CD4-positive, alpha-beta T cell (primary cell): ENCODE results near the gene WFIKKN1. TPM values are rescaled to one million over a fixed set of nuclear protein-coding genes. Genes with fewer than 3 reads are reported as not detected.

Experiments used
- ATAC-seq: fragments of 200-7000 bp; cut with Tn5 transposase; one replicate; pipeline ENCODE4 v1.10.0; 2022; ENCODE audit warnings: mild to moderate bottlenecking; ENCODE audit not compliant: poor library complexity
- CTCF ChIA-PET: fragments of 350-600 bp; sonication (Branson Sonifier 250); formaldehyde crosslinking; loops from one replicate; lab custom pipeline; 2021; ENCODE audit warnings: antibody characterized with exemption, inconsistent platforms; lab: Charles Lee
- POLR2A ChIA-PET: fragments of 350-600 bp; sonication (Branson Sonifier 250); formaldehyde crosslinking; loops from one replicate; lab custom pipeline; 2021; ENCODE audit warnings: antibody characterized with exemption, inconsistent platforms; lab: Charles Lee
- DNase-seq, 14 experiments: peaks; one replicate each; pipeline ENCODE4 v3.0.0-alpha.2; 2013 to 2020; ENCODE audit warnings: mixed read lengths in 2 of 14
- H3K27ac ChIP-seq, 2 donors: one replicate each; pipeline versions ENCODE4 v1.5.1 to v1.7.0; 2013; ENCODE audit warnings: low read length in 2 of 2, low read depth in 1 of 2, mild to moderate bottlenecking in 1 of 2
- H3K27me3 ChIP-seq, 2 experiments: 1 replicate in 1 of 2; 2 replicates in 1 of 2; pipeline versions ENCODE4 v1.6.1 to v1.7.0; 2013; ENCODE audit warnings: low read length in 2 of 2, control low read depth in 1 of 2, mild to moderate bottlenecking in 1 of 2, moderate library complexity in 1 of 2; ENCODE audit not compliant: insufficient read depth in 2 of 2, control insufficient read depth in 1 of 2
- H3K36me3 ChIP-seq: one replicate; pipeline ENCODE4 v1.6.1; 2013; ENCODE audit warnings: low read length, control low read depth; ENCODE audit not compliant: insufficient read depth
- H3K4me1 ChIP-seq: one replicate; pipeline ENCODE4 v1.6.1; 2013; ENCODE audit warnings: low read length, control low read depth; ENCODE audit not compliant: insufficient read depth
- H3K4me3 ChIP-seq: one replicate; pipeline ENCODE4 v1.5.1; 2013; ENCODE audit warnings: mild to moderate bottlenecking, low read length, moderate library complexity
- H3K9me3 ChIP-seq, 2 experiments: 1 replicate in 1 of 2; 2 replicates in 1 of 2; pipeline versions ENCODE4 v1.6.1 to v1.7.0; 2013; ENCODE audit warnings: low read length in 2 of 2, mild to moderate bottlenecking in 2 of 2, control low read depth in 1 of 2, moderate library complexity in 1 of 2; ENCODE audit not compliant: control insufficient read depth in 1 of 2, insufficient read depth in 1 of 2
- H3K27ac Mint-ChIP-seq: one replicate; pipeline ENCODE4 v1.8.0; 2020; ENCODE audit warnings: mixed read lengths
- H3K27me3 Mint-ChIP-seq: one replicate; pipeline ENCODE4 v1.8.0; 2021; ENCODE audit warnings: mixed read lengths
- H3K36me3 Mint-ChIP-seq: one replicate; pipeline ENCODE4 v1.8.0; 2021; ENCODE audit warnings: low read depth, mixed read lengths
- H3K4me1 Mint-ChIP-seq: one replicate; pipeline ENCODE4 v1.8.0; 2021; ENCODE audit warnings: low read depth, mixed read lengths
- H3K4me3 Mint-ChIP-seq: one replicate; pipeline ENCODE4 v1.8.0; 2020; ENCODE audit warnings: mild to moderate bottlenecking, mixed read lengths
- H3K9me3 Mint-ChIP-seq: one replicate; pipeline ENCODE4 v1.8.0; 2020; ENCODE audit warnings: mixed read lengths
- CTCF ChIP-seq: fragments of 200-600 bp; IDR thresholded peaks from one replicate; pipeline ENCODE4 v1.8.0; 2022; ENCODE audit warnings: antibody characterized with exemption, mild to moderate bottlenecking
- intact Hi-C, 2 experiments: fragments of 100-400 bp; cut with DNase I in 1 of 2; cut with micrococcal nuclease in 1 of 2; formaldehyde crosslinking; loops; one replicate each; pipeline versions ENCODE4 v1.15.1 to v1.9.0; 2023 to 2025; cut with DNase I, micrococcal nuclease
- total RNA-seq, 174 experiments: library from RNA in 2 of 174; stranded (reverse) in 2 of 174; gene quantifications; one replicate each; pipeline ENCODE4 v1.2.3 and lab custom pipeline; 2021 to 2026

Gene WFIKKN1
- total RNA-seq, 2 experiments from 2014 or later, result 0.64 to 0.99 TPM

- no peak for TF ChIP-seq CTCF
- no peaks in the 10 kb centered on the region for H3K9me3 Mint-ChIP-seq
- Histone ChIP-seq H3K36me3 (peaks cover 20% of the 10 kb centered on the region), H3K9me3 (no peaks in the 10 kb centered on the region), H3K27ac (peak overlapping the region; percentile 41 to 53), H3K4me3 (peak overlapping the region; percentile 76), H3K27me3 (peaks cover 5% of the 10 kb centered on the region in 2 experiments), H3K4me1 (peaks cover 74% of the 10 kb centered on the region)
- DNase-seq (no peak), ATAC-seq (no peak)
- peak overlapping the region; percentile 70 for H3K27ac Mint-ChIP-seq
- peaks cover 19% of the 10 kb centered on the region for H3K36me3 Mint-ChIP-seq
- H3K27me3 Mint-ChIP-seq, result no peaks in the 10 kb centered on the region
- intact Hi-C loops, result no loop called here
- H3K4me3 Mint-ChIP-seq, result peak overlapping the region; percentile 83
- ChIA-PET POLR2A (interaction anchor here (1.0 to 4.8 kb wide), 14 partner anchors 8 to 1524 kb away, joined by 3 to 55 read pairs (median 5); partner anchors contain the start of genes ANTKMT, METTL26, MLST8 and RHOT2), CTCF (no interaction called here)
- H3K4me1 Mint-ChIP-seq, result peaks cover 20% of the 10 kb centered on the region
Observed at GRCh38 chr16:680967-681745, 50.4 kb downstream of the WFIKKN1 start.

- no peak for ATAC-seq
- no peak overlapping the region for H3K27ac ChIP-seq
- H3K4me3 Mint-ChIP-seq, result peak overlapping the region; percentile 83
- no peak overlapping the region for H3K4me3 ChIP-seq
- H3K27ac Mint-ChIP-seq, result peak overlapping the region; percentile 70
- peaks cover 19% of the 10 kb centered on the region for H3K36me3 Mint-ChIP-seq
- no peaks in the 10 kb centered on the region for H3K9me3 ChIP-seq
- H3K36me3 ChIP-seq, result peaks cover 27% of the 10 kb centered on the region
- H3K4me1 Mint-ChIP-seq, result peaks cover 17% of the 10 kb centered on the region
- no peaks in the 10 kb centered on the region for H3K9me3 Mint-ChIP-seq
- intact Hi-C loops, result no loop called here
- no peak for TF ChIP-seq CTCF
- peak in 1 of 14 experiments; percentile 42 for DNase-seq
- H3K27me3 Mint-ChIP-seq, result no peaks in the 10 kb centered on the region
- POLR2A ChIA-PET, result interaction anchor here (1.2 to 4.8 kb wide), 8 partner anchors 8 to 299 kb away, joined by 3 to 55 read pairs (median 6); partner anchors contain the start of genes METTL26, RHOT2, SOX8 and WDR24
- CTCF ChIA-PET, result no interaction called here
- H3K27me3 ChIP-seq, result peaks cover 0 to 1% of the 10 kb centered on the region in 2 experiments
- peaks cover 71% of the 10 kb centered on the region for H3K4me1 ChIP-seq
Observed at GRCh38 chr16:681746-682427, 51.1 kb downstream of the WFIKKN1 start.

- Mint-ChIP-seq H3K27ac (peak overlapping the region; percentile 69), H3K4me3 (peak overlapping the region; percentile 83), H3K36me3 (peaks cover 19% of the 10 kb centered on the region), H3K9me3 (no peaks in the 10 kb centered on the region), H3K4me1 (peaks cover 15% of the 10 kb centered on the region), H3K27me3 (no peaks in the 10 kb centered on the region)
- Histone ChIP-seq H3K4me1 (peaks cover 65% of the 10 kb centered on the region), H3K27me3 (no peaks in the 10 kb centered on the region), H3K4me3 (no peak overlapping the region), H3K9me3 (no peaks in the 10 kb centered on the region), H3K36me3 (peaks cover 29% of the 10 kb centered on the region), H3K27ac (no peak overlapping the region)
- intact Hi-C loops, result no loop called here
- ChIA-PET POLR2A (interaction anchor here (2.5 to 4.8 kb wide), 2 partner anchors 12 to 15 kb away, joined by 12 to 55 read pairs; partner anchors contain the start of gene RHOT2), CTCF (no interaction called here)
- ATAC-seq (no peak), DNase-seq (peak in 1 of 14 experiments; percentile 51)
- no peak for TF ChIP-seq CTCF
Observed at GRCh38 chr16:682493-683395, 52.0 kb downstream of the WFIKKN1 start.
